OCI-LY1 (cell line): ENCODE measurements around the gene ST3GAL3.
"Not testable (repeated sequence)": the region's sequence is repeated elsewhere in the genome, so short reads cannot be mapped to it uniquely, and the experiment has no call there.

ENCODE experiments used
- H2AFZ ChIP-seq: fragments of 200-600 bp; sonication (generic), shearing (Covaris generic); 2 replicates; pipeline ENCODE4 v1.6.0; 2014; ENCODE audit warnings: antibody characterized with exemption, mild to moderate bottlenecking, low read length
- H3F3A ChIP-seq: fragments of 200-600 bp; sonication (generic), shearing (Covaris generic); 2 replicates; pipeline ENCODE4 v1.6.0; 2014; ENCODE audit warnings: mild to moderate bottlenecking, antibody characterized with exemption, low read length, moderate library complexity; ENCODE audit not compliant: insufficient read depth
- H3K27ac ChIP-seq: fragments of 200-600 bp; sonication (generic); 2 replicates; pipeline ENCODE4 v1.5.1; 2014; ENCODE audit warnings: low read length, mixed run types, mild to moderate bottlenecking, low read depth; ENCODE audit not compliant: poor library complexity, severe bottlenecking
- H3K27me3 ChIP-seq: fragments of 200-600 bp; sonication (generic); 2 replicates; pipeline ENCODE4 v1.6.0; 2014; ENCODE audit warnings: antibody characterized with exemption, mild to moderate bottlenecking, low read length, moderate library complexity; ENCODE audit not compliant: insufficient read depth
- H3K36me3 ChIP-seq: fragments of 200-600 bp; sonication (generic); 2 replicates; pipeline ENCODE4 v1.6.1; 2014; ENCODE audit warnings: mild to moderate bottlenecking, antibody characterized with exemption, low read length, moderate library complexity, mixed read lengths; ENCODE audit not compliant: insufficient read depth
- H3K4me1 ChIP-seq: fragments of 200-600 bp; sonication (generic); 2 replicates; pipeline ENCODE4 v1.5.1; 2014; ENCODE audit warnings: mild to moderate bottlenecking, low read length, moderate library complexity; ENCODE audit not compliant: insufficient read depth, severe bottlenecking
- H3K4me2 ChIP-seq: fragments of 200-600 bp; sonication (generic), shearing (Covaris generic); 2 replicates; pipeline ENCODE4 v1.6.1; 2014; ENCODE audit warnings: low read length
- H3K4me3 ChIP-seq: fragments of 200-600 bp; sonication (generic); 2 replicates; pipeline ENCODE4 v1.5.1; 2014; ENCODE audit warnings: low read length, low read depth, mild to moderate bottlenecking, mixed read lengths; ENCODE audit not compliant: poor library complexity, severe bottlenecking
- H3K79me2 ChIP-seq: fragments of 200-600 bp; shearing (Covaris generic); 2 replicates; pipeline ENCODE4 v1.6.1; 2016; ENCODE audit warnings: mixed run types, low read length, mixed read lengths; ENCODE audit not compliant: insufficient read depth
- H3K9ac ChIP-seq: fragments of 200-600 bp; sonication (generic), shearing (Covaris generic); 2 replicates; pipeline ENCODE4 v1.6.1; 2014; ENCODE audit warnings: mild to moderate bottlenecking, low read length, mixed read lengths
- H3K9me2 ChIP-seq: fragments of 200-600 bp; sonication (generic), shearing (Covaris generic); 2 replicates; pipeline ENCODE4 v1.6.1; 2014; ENCODE audit warnings: low read depth, mild to moderate bottlenecking, low read length, mixed read lengths
- H3K9me3 ChIP-seq: fragments of 200-600 bp; shearing (Covaris generic); 2 replicates; pipeline ENCODE4 v1.6.1; 2014; ENCODE audit warnings: low read length, mixed read lengths
- H4K20me1 ChIP-seq: fragments of 200-600 bp; sonication (generic), shearing (Covaris generic); 2 replicates; pipeline ENCODE4 v1.6.0; 2016; ENCODE audit warnings: mild to moderate bottlenecking, low read length; ENCODE audit not compliant: insufficient read depth
- CTCF ChIP-seq: fragments of 200-600 bp; sonication (generic), shearing (Covaris generic); IDR thresholded peaks from 2 replicates; pipeline ENCODE4 v1.5.1; 2017; ENCODE audit warnings: mild to moderate bottlenecking, antibody characterized with exemption, low read length, moderate library complexity, mixed read lengths
- EZH2 ChIP-seq: fragments of 200-600 bp; sonication (generic), shearing (Covaris generic); IDR thresholded peaks from 2 replicates; pipeline ENCODE4 v1.8.0; 2017; ENCODE audit warnings: borderline replicate concordance, mixed run types, mild to moderate bottlenecking, antibody characterized with exemption, low read length, moderate library complexity, mixed read lengths

The ST3GAL3 gene

GRCh38 chr1:43832255-43832654 lies 124.9 kb downstream of the ST3GAL3 start:
- no peaks in the 10 kb centered on the region for H4K20me1 ChIP-seq
- no peak for TF ChIP-seq CTCF
- no peak for TF ChIP-seq EZH2
- peak overlapping the region; percentile 34 for H3K9ac ChIP-seq
- peak overlapping the region; percentile 70 for H3K4me2 ChIP-seq
- H3K27ac ChIP-seq: peak overlapping the region; percentile 99
- no peaks in the 10 kb centered on the region for H3K9me3 ChIP-seq
- H3K9me2 ChIP-seq: no peaks in the 10 kb centered on the region
- H3K27me3 ChIP-seq: no peaks in the 10 kb centered on the region
- H3K4me3 ChIP-seq: no peak overlapping the region
- no peaks in the 10 kb centered on the region for H3K36me3 ChIP-seq
- no peaks in the 10 kb centered on the region for H3K79me2 ChIP-seq
- no peak overlapping the region for H2AFZ ChIP-seq
- peaks cover 6% of the 10 kb centered on the region for H3F3A ChIP-seq
- peaks cover 71% of the 10 kb centered on the region for H3K4me1 ChIP-seq

GRCh38 chr1:43832998-43833397 lies 125.7 kb downstream of the ST3GAL3 start:
- Histone ChIP-seq H3K27ac (peak overlapping the region; percentile 99), H3K36me3 (no peaks in the 10 kb centered on the region), H2AFZ (no peak overlapping the region), H3K4me3 (peak overlapping the region; percentile 46), H3K9ac (peak overlapping the region; percentile 76; the same call in 1 of the 2 replicates), H3K4me2 (peak overlapping the region; percentile 70), H3K9me2 (no peaks in the 10 kb centered on the region), H3F3A (peaks cover 6% of the 10 kb centered on the region), H3K4me1 (peaks cover 79% of the 10 kb centered on the region), H4K20me1 (no peaks in the 10 kb centered on the region), H3K27me3 (no peaks in the 10 kb centered on the region), H3K79me2 (no peaks in the 10 kb centered on the region), H3K9me3 (no peaks in the 10 kb centered on the region)
- TF ChIP-seq CTCF: no peak
- no peak for TF ChIP-seq EZH2

GRCh38 chr1:43833902-43834279 lies 126.6 kb downstream of the ST3GAL3 start:
- Histone ChIP-seq H3K4me3 (peak overlapping the region; percentile 46), H3K4me2 (peak overlapping the region; percentile 70), H3K9ac (peak overlapping the region; percentile 76), H3K4me1 (peaks cover 87% of the 10 kb centered on the region), H3K27ac (peak overlapping the region; percentile 99)
- H3K79me2 ChIP-seq, H3F3A ChIP-seq, H3K9me3 ChIP-seq, H4K20me1 ChIP-seq, H2AFZ ChIP-seq, H3K9me2 ChIP-seq, H3K27me3 ChIP-seq, H3K36me3 ChIP-seq: not testable (repeated sequence)

GRCh38 chr1:43834280-43835081 lies 127.1 kb downstream of the ST3GAL3 start:
- H4K20me1 ChIP-seq: no peaks in the 10 kb centered on the region
- no peaks in the 10 kb centered on the region for H3K27me3 ChIP-seq
- TF ChIP-seq EZH2: no peak
- TF ChIP-seq CTCF: no peak
- H3K27ac ChIP-seq: peak overlapping the region; percentile 99
- H3K9ac ChIP-seq: peak overlapping the region; percentile 76
- peak overlapping the region; percentile 70 for H3K4me2 ChIP-seq
- H3K4me1 ChIP-seq: peaks cover 93% of the 10 kb centered on the region
- H3K79me2 ChIP-seq: no peaks in the 10 kb centered on the region
- peak overlapping the region; percentile 46 for H3K4me3 ChIP-seq
- H3K9me3 ChIP-seq: no peaks in the 10 kb centered on the region
- no peak overlapping the region for H2AFZ ChIP-seq
- peaks cover 6% of the 10 kb centered on the region for H3F3A ChIP-seq
- no peaks in the 10 kb centered on the region for H3K9me2 ChIP-seq
- H3K36me3 ChIP-seq: peaks cover 4% of the 10 kb centered on the region; the same call in 1 of the 2 replicates
